ENCODE measurements around the gene SLC25A11. TPM values are rescaled to one million over a fixed set of nuclear protein-coding genes. Genes with fewer than 3 reads are reported as not detected.

SLC25A11 gene
- total RNA-seq, 1 experiment from 2014 or later = 75.1 TPM

GRCh38 chr17:4969047-4969550 lies 29.3 kb upstream of the SLC25A11 start (continued):
- no peak for TF ChIP-seq YY1 (IDR thresholded peaks at IDR 0.05; ENCODE audit: extremely low read depth, insufficient replicate concordance, low read depth, low read length)
- no peak for TF ChIP-seq TCF7L2 (IDR thresholded peaks at IDR 0.05; ENCODE audit: borderline replicate concordance, extremely low read depth, insufficient read depth, insufficient read length)
- peak; percentile 83; the same call in 1 of the 2 replicates for TF ChIP-seq CEBPB (IDR thresholded peaks at IDR 0.05; ENCODE audit: low read depth)
- TF ChIP-seq POLR2A (IDR thresholded peaks at IDR 0.05; ENCODE audit: borderline replicate concordance, extremely low read depth, insufficient read depth, insufficient read length) = no peak
- TF ChIP-seq ZNF274 (IDR thresholded peaks at IDR 0.05; ENCODE audit: low read depth, low read length) = no peak
- no peak for TF ChIP-seq EZH2 (IDR thresholded peaks at IDR 0.05)
- no peak for TF ChIP-seq EZH2phosphoT487 (IDR thresholded peaks at IDR 0.05; ENCODE audit: borderline replicate concordance)
- no peak for TF ChIP-seq ZFX (IDR thresholded peaks at IDR 0.05)
- no peak for TF ChIP-seq SIN3A (IDR thresholded peaks at IDR 0.05; ENCODE audit: low read depth)
- peak; percentile 78 for TF ChIP-seq SP1 (IDR thresholded peaks at IDR 0.05; ENCODE audit: low read depth)

- RAD21 ChIA-PET (ENCODE audit: low non-redundant PET in 1 of 2, low total read pairs in 2 of 2, uncharacterized antibody in 2 of 2, unreplicated experiment in 2 of 2) = interaction anchor here (0.5 to 2.2 kb wide), 2 partner anchors 14 to 29 kb away, joined by 6 to 11 read pairs; partner anchors contain the start of genes RNF167 (in 1 of the 2) and SLC25A11 (in 1 of the 2)
- Histone ChIP-seq H3K4me3 (replicated peaks in 1 of 2; ENCODE audit: low read depth in 1 of 2, low read length in 2 of 2) (peak overlapping the region; percentile 63 to 70), H4K20me1 (ENCODE audit: insufficient read depth) (no peaks in the 10 kb centered on the region), H3K4me1 (ENCODE audit: control insufficient read depth in 1 of 2, insufficient read depth in 2 of 2, low read length in 2 of 2) (peaks cover 19 to 33% of the 10 kb centered on the region in 2 experiments), H3K27me3 (ENCODE audit: insufficient read depth, low read length) (no peaks in the 10 kb centered on the region), H3K9me2 (ENCODE audit: insufficient read depth) (no peaks in the 10 kb centered on the region), H3K79me2 (ENCODE audit: insufficient read depth, low read length) (peaks cover 17% of the 10 kb centered on the region; the same call in 1 of the 2 replicates), H3K4me2 (ENCODE audit: low read length) (peak overlapping the region; percentile 84), H3K9ac (ENCODE audit: low read length) (peak overlapping the region; percentile 80), H2AFZ (ENCODE audit: low read depth, low read length, poor library complexity, severe bottlenecking) (no peak overlapping the region), H3K27ac (ENCODE audit: low read depth, low read length) (peak overlapping the region; percentile 90), H3K36me3 (ENCODE audit: control insufficient read depth in 1 of 2, insufficient read depth in 2 of 2, low read length in 2 of 2) (peaks cover 4 to 13% of the 10 kb centered on the region in 2 experiments; a peak in 3 of 4 replicates), H3K9me3 (ENCODE audit: control insufficient read depth in 1 of 2, insufficient read depth in 1 of 2, low read depth in 1 of 2, low read length in 2 of 2) (no peaks in the 10 kb centered on the region)
- POLR2A ChIA-PET = interaction anchor here (0.8 to 5.0 kb wide), 7 partner anchors 15 to 178 kb away, joined by 3 to 45 read pairs (median 10); partner anchors contain the start of genes CAMTA2, ENO3, PFN1 and RNF167
- CTCF ChIA-PET = interaction anchor here (1.3 kb wide), 1 partner anchor 65 kb away, joined by 3 read pairs; the partner anchor contains the start of gene CHRNE
- no peak for DNase-seq (ENCODE audit: low read depth, low spot score)
- no peak for ATAC-seq
- intact Hi-C loops (cut with micrococcal nuclease) = no loop called here
- no TSS peak for BruUV-seq (replicated peaks)
- TF ChIP-seq ELF1 (IDR thresholded peaks at IDR 0.05; ENCODE audit: borderline replicate concordance, low read depth) (no peak), ZFX (IDR thresholded peaks at IDR 0.05) (no peak), REST (IDR thresholded peaks at IDR 0.05; ENCODE audit: low read depth) (no peak), POLR2AphosphoS5 (IDR thresholded peaks at IDR 0.05; ENCODE audit: low read depth, low read length) (no peak), TCF7L2 (IDR thresholded peaks at IDR 0.05; ENCODE audit: borderline replicate concordance, extremely low read depth, insufficient read depth, insufficient read length) (no peak), SP1 (IDR thresholded peaks at IDR 0.05; ENCODE audit: low read depth) (no peak), SRF (IDR thresholded peaks at IDR 0.05; ENCODE audit: low read depth) (no peak), YY1 (IDR thresholded peaks at IDR 0.05; ENCODE audit: extremely low read depth, insufficient replicate concordance, low read depth, low read length) (no peak), EGR1 (IDR thresholded peaks at IDR 0.05; ENCODE audit: low read depth) (no peak), SIN3A (IDR thresholded peaks at IDR 0.05; ENCODE audit: low read depth) (no peak), POLR2A (IDR thresholded peaks at IDR 0.05; ENCODE audit: borderline replicate concordance, extremely low read depth, insufficient read depth, insufficient read length) (no peak), ATF3 (IDR thresholded peaks at IDR 0.05) (no peak), JUND (IDR thresholded peaks at IDR 0.05) (no peak), RAD21 (IDR thresholded peaks at IDR 0.05; ENCODE audit: low read depth) (no peak)
- TF ChIP-seq, protein P1, sequence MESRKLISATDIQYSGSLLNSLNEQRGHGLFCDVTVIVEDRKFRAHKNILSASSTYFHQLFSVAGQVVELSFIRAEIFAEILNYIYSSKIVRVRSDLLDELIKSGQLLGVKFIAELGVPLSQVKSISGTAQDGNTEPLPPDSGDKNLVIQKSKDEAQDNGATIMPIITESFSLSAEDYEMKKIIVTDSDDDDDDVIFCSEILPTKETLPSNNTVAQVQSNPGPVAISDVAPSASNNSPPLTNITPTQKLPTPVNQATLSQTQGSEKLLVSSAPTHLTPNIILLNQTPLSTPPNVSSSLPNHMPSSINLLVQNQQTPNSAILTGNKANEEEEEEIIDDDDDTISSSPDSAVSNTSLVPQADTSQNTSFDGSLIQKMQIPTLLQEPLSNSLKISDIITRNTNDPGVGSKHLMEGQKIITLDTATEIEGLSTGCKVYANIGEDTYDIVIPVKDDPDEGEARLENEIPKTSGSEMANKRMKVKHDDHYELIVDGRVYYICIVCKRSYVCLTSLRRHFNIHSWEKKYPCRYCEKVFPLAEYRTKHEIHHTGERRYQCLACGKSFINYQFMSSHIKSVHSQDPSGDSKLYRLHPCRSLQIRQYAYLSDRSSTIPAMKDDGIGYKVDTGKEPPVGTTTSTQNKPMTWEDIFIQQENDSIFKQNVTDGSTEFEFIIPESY (IDR thresholded peaks at IDR 0.05; ENCODE audit: extremely low read depth, insufficient replicate concordance, low read length) = no peak
Measured at GRCh38 chr17:4968486-4969046, 28.7 kb upstream of the SLC25A11 start.
